HFFc6 (cell line): Measurements from ENCODE around the gene USP17L25. TPM values are rescaled to one million over a fixed set of nuclear protein-coding genes. Genes with fewer than 3 reads are reported as not detected.
"Not testable (repeated sequence)": the region's sequence is repeated elsewhere in the genome, so short reads cannot be mapped to it uniquely, and the experiment has no call there.

Experiments
- DNase-seq: peaks from one replicate; pipeline ENCODE4 v3.0.0-alpha.2; 2018
- H3K27ac Mint-ChIP-seq: 2 replicates; pipeline ENCODE4 v1.8.0; 2020; ENCODE audit warnings: mild to moderate bottlenecking, mixed read lengths
- H3K27me3 Mint-ChIP-seq: 2 replicates; pipeline ENCODE4 v1.8.0; 2021; ENCODE audit warnings: mild to moderate bottlenecking, moderate library complexity, mixed read lengths; ENCODE audit not compliant: insufficient read depth
- H3K36me3 Mint-ChIP-seq: 2 replicates; pipeline ENCODE4 v1.8.0; 2021; ENCODE audit warnings: low read depth, mixed read lengths
- H3K4me1 Mint-ChIP-seq: 2 replicates; pipeline ENCODE4 v1.8.0; 2020; ENCODE audit warnings: low read depth, mixed read lengths
- H3K4me3 Mint-ChIP-seq: 2 replicates; pipeline ENCODE4 v1.8.0; 2020; ENCODE audit warnings: mild to moderate bottlenecking, moderate library complexity, mixed read lengths
- H3K9me3 Mint-ChIP-seq: 2 replicates; pipeline ENCODE4 v1.8.0; 2020; ENCODE audit warnings: mild to moderate bottlenecking, mixed read lengths
- long read RNA-seq: library from polyadenylated mRNA; unstranded; transcript quantifications from one replicate; pipeline ENCODE4 v2.0.0, GENCODE V29; 2019
- total RNA-seq, 6 experiments: library from RNA; stranded (reverse); fragmentation: NEBNext Ultra II Directional; extraction: Animal tissue kit (Norgen Biotek cat#: 25700); gene quantifications; 2 replicates in 1 of 6; 3 replicates in 5 of 6; pipeline ENCODE4 v1.2.3, GENCODE V29; 2021

Gene USP17L25, protein sequence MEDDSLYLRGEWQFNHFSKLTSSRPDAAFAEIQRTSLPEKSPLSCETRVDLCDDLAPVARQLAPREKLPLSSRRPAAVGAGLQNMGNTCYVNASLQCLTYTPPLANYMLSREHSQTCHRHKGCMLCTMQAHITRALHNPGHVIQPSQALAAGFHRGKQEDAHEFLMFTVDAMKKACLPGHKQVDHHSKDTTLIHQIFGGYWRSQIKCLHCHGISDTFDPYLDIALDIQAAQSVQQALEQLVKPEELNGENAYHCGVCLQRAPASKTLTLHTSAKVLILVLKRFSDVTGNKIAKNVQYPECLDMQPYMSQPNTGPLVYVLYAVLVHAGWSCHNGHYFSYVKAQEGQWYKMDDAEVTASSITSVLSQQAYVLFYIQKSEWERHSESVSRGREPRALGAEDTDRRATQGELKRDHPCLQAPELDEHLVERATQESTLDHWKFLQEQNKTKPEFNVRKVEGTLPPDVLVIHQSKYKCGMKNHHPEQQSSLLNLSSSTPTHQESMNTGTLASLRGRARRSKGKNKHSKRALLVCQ
- total RNA-seq, result not detected
- long read RNA-seq, result 0 reads

GRCh38 chr4:9329611-9330010 lies at the start of gene USP17L25:
USP17L25 (plus strand) TSS chr4:9329911; CDS start chr4:9329911, 0 bp downstream.
- not testable (repeated sequence) for H3K36me3 Mint-ChIP-seq, H3K27me3 Mint-ChIP-seq, H3K4me1 Mint-ChIP-seq, H3K27ac Mint-ChIP-seq, H3K4me3 Mint-ChIP-seq, DNase-seq, H3K9me3 Mint-ChIP-seq

GRCh38 chr4:9324191-9324590 lies 5.5 kb upstream of the USP17L25 start:
- not testable (repeated sequence) for H3K9me3 Mint-ChIP-seq, H3K27ac Mint-ChIP-seq, H3K27me3 Mint-ChIP-seq, H3K4me1 Mint-ChIP-seq, DNase-seq, H3K4me3 Mint-ChIP-seq, H3K36me3 Mint-ChIP-seq

DNA sequence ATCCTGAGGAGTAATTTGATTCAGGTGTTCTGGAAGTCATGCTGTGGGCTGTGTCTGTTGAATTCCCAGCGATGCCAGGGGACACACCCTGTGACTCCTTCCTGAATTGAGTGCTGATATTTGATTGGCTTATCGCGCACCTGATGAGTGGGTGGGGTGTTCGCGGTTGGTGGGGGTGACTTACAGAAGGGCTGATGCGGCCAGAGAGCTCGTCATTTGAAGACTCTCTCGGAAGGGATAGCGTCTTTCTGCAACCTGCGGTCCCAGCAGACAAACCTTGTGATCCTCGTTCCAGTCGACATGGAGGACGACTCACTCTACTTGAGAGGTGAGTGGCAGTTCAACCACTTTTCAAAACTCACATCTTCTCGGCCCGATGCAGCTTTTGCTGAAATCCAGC lies 4.8 kb upstream of the USP17L25 start, which contains the start of gene USP17L24:
Gene USP17L24, plus strand, starts transcription at position 301 of the 400 bp plus-strand sequence. Its CDS starts 0 bp downstream, at position 301.
- not testable (repeated sequence) for H3K9me3 Mint-ChIP-seq, DNase-seq, H3K27ac Mint-ChIP-seq

GRCh38 chr4:9334358-9334757 lies 4.6 kb downstream of the USP17L25 start, which contains the start of gene USP17L26:
USP17L26 (plus strand) TSS chr4:9334658; CDS start chr4:9334658, 0 bp downstream.
- not testable (repeated sequence) for DNase-seq, H3K9me3 Mint-ChIP-seq, H3K4me3 Mint-ChIP-seq, H3K4me1 Mint-ChIP-seq, H3K27ac Mint-ChIP-seq, H3K27me3 Mint-ChIP-seq, H3K36me3 Mint-ChIP-seq

More for the DNA sequence above, 4.8 kb upstream of the USP17L25 start, which contains the start of gene USP17L24:
- H3K4me3 Mint-ChIP-seq, H3K27me3 Mint-ChIP-seq, H3K4me1 Mint-ChIP-seq, H3K36me3 Mint-ChIP-seq: not testable (repeated sequence)

GRCh38 chr4:9339103-9339502 lies 9.4 kb downstream of the USP17L25 start, which contains the start of gene USP17L5:
USP17L5 (plus strand) TSS chr4:9339403; CDS start chr4:9339403, 0 bp downstream.
- H3K4me3 Mint-ChIP-seq, H3K27ac Mint-ChIP-seq, H3K4me1 Mint-ChIP-seq, DNase-seq, H3K9me3 Mint-ChIP-seq, H3K27me3 Mint-ChIP-seq, H3K36me3 Mint-ChIP-seq: not testable (repeated sequence)

DNA sequence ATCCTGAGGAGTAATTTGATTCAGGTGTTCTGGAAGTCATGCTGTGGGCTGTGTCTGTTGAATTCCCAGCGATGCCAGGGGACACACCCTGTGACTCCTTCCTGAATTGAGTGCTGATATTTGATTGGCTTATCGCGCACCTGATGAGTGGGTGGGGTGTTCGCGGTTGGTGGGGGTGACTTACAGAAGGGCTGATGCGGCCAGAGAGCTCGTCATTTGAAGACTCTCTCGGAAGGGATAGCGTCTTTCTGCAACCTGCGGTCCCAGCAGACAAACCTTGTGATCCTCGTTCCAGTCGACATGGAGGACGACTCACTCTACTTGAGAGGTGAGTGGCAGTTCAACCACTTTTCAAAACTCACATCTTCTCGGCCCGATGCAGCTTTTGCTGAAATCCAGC lies 14.1 kb downstream of the USP17L25 start, which contains the start of gene USP17L27:
Gene USP17L27, plus strand, starts transcription at position 301 of the 400 bp plus-strand sequence. Its CDS starts 0 bp downstream, at position 301.
- not testable (repeated sequence) for H3K9me3 Mint-ChIP-seq, H3K27me3 Mint-ChIP-seq, H3K4me1 Mint-ChIP-seq, DNase-seq, H3K27ac Mint-ChIP-seq, H3K4me3 Mint-ChIP-seq, H3K36me3 Mint-ChIP-seq

GRCh38 chr4:9348593-9348992 lies 18.9 kb downstream of the USP17L25 start, which contains the start of gene USP17L28:
USP17L28 (plus strand) TSS chr4:9348893; CDS start chr4:9348893, 0 bp downstream.
- not testable (repeated sequence) for H3K36me3 Mint-ChIP-seq, H3K4me3 Mint-ChIP-seq, H3K27ac Mint-ChIP-seq

GRCh38 chr4:9350866-9351265 lies 21.2 kb downstream of the USP17L25 start:
- not testable (repeated sequence) for H3K27ac Mint-ChIP-seq, H3K27me3 Mint-ChIP-seq, H3K4me3 Mint-ChIP-seq, H3K4me1 Mint-ChIP-seq, DNase-seq, H3K36me3 Mint-ChIP-seq, H3K9me3 Mint-ChIP-seq

More at GRCh38 chr4:9348593-9348992, 18.9 kb downstream of the USP17L25 start, which contains the start of gene USP17L28:
- not testable (repeated sequence) for DNase-seq, H3K9me3 Mint-ChIP-seq, H3K27me3 Mint-ChIP-seq, H3K4me1 Mint-ChIP-seq

DNA sequence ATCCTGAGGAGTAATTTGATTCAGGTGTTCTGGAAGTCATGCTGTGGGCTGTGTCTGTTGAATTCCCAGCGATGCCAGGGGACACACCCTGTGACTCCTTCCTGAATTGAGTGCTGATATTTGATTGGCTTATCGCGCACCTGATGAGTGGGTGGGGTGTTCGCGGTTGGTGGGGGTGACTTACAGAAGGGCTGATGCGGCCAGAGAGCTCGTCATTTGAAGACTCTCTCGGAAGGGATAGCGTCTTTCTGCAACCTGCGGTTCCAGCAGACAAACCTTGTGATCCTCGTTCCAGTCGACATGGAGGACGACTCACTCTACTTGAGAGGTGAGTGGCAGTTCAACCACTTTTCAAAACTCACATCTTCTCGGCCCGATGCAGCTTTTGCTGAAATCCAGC lies 23.6 kb downstream of the USP17L25 start, which contains the start of gene USP17L29:
Gene USP17L29, plus strand, starts transcription at position 301 of the 400 bp plus-strand sequence. Its CDS starts 0 bp downstream, at position 301.
- not testable (repeated sequence) for H3K9me3 Mint-ChIP-seq, H3K36me3 Mint-ChIP-seq, H3K4me3 Mint-ChIP-seq, H3K4me1 Mint-ChIP-seq, DNase-seq, H3K27ac Mint-ChIP-seq, H3K27me3 Mint-ChIP-seq

- H3K4me1 Mint-ChIP-seq, H3K36me3 Mint-ChIP-seq, H3K9me3 Mint-ChIP-seq, H3K4me3 Mint-ChIP-seq, H3K27ac Mint-ChIP-seq, H3K27me3 Mint-ChIP-seq, DNase-seq: not testable (repeated sequence)
Measured at GRCh38 chr4:9362829-9363228, 33.1 kb downstream of the USP17L25 start, which contains the start of gene USP17L30. USP17L30 (plus strand) TSS chr4:9363129; CDS start chr4:9363129, 0 bp downstream.

DNA sequence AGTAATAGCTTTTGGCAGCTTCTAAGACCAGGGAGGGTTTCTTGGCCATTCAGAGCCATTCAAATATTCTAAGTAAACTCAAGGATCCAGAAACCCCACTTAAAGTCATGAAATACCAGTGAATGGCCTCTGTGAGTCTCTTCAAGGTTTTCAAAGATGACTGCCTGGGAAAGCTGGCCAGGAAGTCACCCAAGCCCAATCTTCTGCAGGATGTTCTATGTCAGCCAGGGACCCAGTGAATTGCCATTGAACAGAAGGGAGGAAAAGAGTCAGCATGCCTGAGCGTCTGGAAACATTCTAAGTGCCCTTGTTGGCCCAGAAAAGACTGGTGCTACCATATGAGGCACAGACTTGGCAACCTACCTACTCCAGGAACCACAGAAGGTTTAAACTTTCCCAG lies 50.2 kb downstream of the USP17L25 start:
- peaks cover 34% of the 10 kb centered on the region for H3K9me3 Mint-ChIP-seq
- not testable (repeated sequence) for H3K27ac Mint-ChIP-seq, H3K36me3 Mint-ChIP-seq, H3K4me1 Mint-ChIP-seq, DNase-seq, H3K4me3 Mint-ChIP-seq, H3K27me3 Mint-ChIP-seq
